Measurements from ENCODE around the gene MRPL1.
A peak's percentile ranks its signal among the peaks of the same experiment; 100 is the strongest.
"Not testable (repeated sequence)": the region's sequence is repeated elsewhere in the genome, so short reads cannot be mapped to it uniquely, and the experiment has no call there.

The MRPL1 gene

GRCh38 chr4:77852892-77853495 is 9.6 kb upstream of the MRPL1 start:
- no peak for DNase-seq

GRCh38 chr4:77854431-77855111 is 8.1 kb upstream of the MRPL1 start:
- no peak for DNase-seq

GRCh38 chr4:77856152-77856551 is 6.5 kb upstream of the MRPL1 start:
- peak; percentile 63 for DNase-seq

- DNase-seq: no peak
Observed at GRCh38 chr4:77859256-77859655, 3.4 kb upstream of the MRPL1 start.

GRCh38 chr4:77861495-77861894 is 1.1 kb upstream of the MRPL1 start:
- no peak for DNase-seq

- not testable (repeated sequence) for DNase-seq
Observed at GRCh38 chr4:77863341-77863740, 711 bp downstream of the MRPL1 start.

- DNase-seq: no peak
Observed at GRCh38 chr4:77865259-77865658, 2.6 kb downstream of the MRPL1 start.

GRCh38 chr4:77872723-77873445 is 10.3 kb downstream of the MRPL1 start:
- no peak for DNase-seq

GRCh38 chr4:77877167-77877566 is 14.5 kb downstream of the MRPL1 start:
- no peak for DNase-seq

- DNase-seq: no peak
Observed at GRCh38 chr4:77877771-77878565, 15.3 kb downstream of the MRPL1 start.

GRCh38 chr4:77880784-77881183 is 18.2 kb downstream of the MRPL1 start:
- DNase-seq: no peak

GRCh38 chr4:77881460-77882295 is 19.0 kb downstream of the MRPL1 start:
- DNase-seq: no peak

- DNase-seq: no peak
Observed at GRCh38 chr4:77893451-77893850, 30.8 kb downstream of the MRPL1 start.

- no peak for DNase-seq
Observed at GRCh38 chr4:77899607-77900006, 37.0 kb downstream of the MRPL1 start.

GRCh38 chr4:77903186-77903585 is 40.6 kb downstream of the MRPL1 start:
- no peak for DNase-seq

- DNase-seq: no peak
Observed at GRCh38 chr4:77905651-77906263, 43.1 kb downstream of the MRPL1 start.

- no peak for DNase-seq
Observed at GRCh38 chr4:77910676-77911075, 48.0 kb downstream of the MRPL1 start.

- DNase-seq: no peak
Observed at GRCh38 chr4:77911091-77911490, 48.5 kb downstream of the MRPL1 start.

GRCh38 chr4:77911842-77912450 is 49.3 kb downstream of the MRPL1 start:
- DNase-seq: no peak

GRCh38 chr4:77913348-77913747 is 50.7 kb downstream of the MRPL1 start:
- no peak for DNase-seq

- no peak for DNase-seq
Observed at GRCh38 chr4:77917075-77917474, 54.4 kb downstream of the MRPL1 start.

GRCh38 chr4:77917601-77918000 is 55.0 kb downstream of the MRPL1 start:
- no peak for DNase-seq

Data from NCI-H187 treated with DMSO at 0.1 percent for 48 hours (cell line).